SK-N-SH treated with all-trans-retinoic acid at 6 μM for 48 hours (cell line): ENCODE results near the gene UBXN1.

Source experiments
- ATAC-seq: fragments of 200-7000 bp; cut with Tn5 transposase; 3 replicates; pipeline ENCODE4 v1.9.1; 2020; ENCODE audit warnings: mild to moderate bottlenecking, moderate library complexity
- ARNTL ChIP-seq: fragments of 450-650 bp; formaldehyde crosslinking; IDR thresholded peaks from 2 replicates; pipeline ENCODE4 v1.5.0; 2020; ENCODE audit warnings: low read depth, mild to moderate bottlenecking, moderate library complexity, borderline replicate concordance
- BACH2 ChIP-seq: fragments of 250-450 bp; sonication (Bioruptor Pico); IDR thresholded peaks from 2 replicates; pipeline ENCODE4 v1.9.0; 2021; ENCODE audit warnings: mild to moderate bottlenecking, borderline replicate concordance
- CREB5 ChIP-seq: fragments of 250-450 bp; sonication (Bioruptor Pico); IDR thresholded peaks from 2 replicates; pipeline ENCODE4 v1.5.1; 2020; ENCODE audit warnings: low read depth, mild to moderate bottlenecking, moderate library complexity
- CSDC2 ChIP-seq: fragments of 250-450 bp; sonication (Bioruptor Pico); IDR thresholded peaks from 2 replicates; pipeline ENCODE4 v1.5.0; 2020; ENCODE audit warnings: mild to moderate bottlenecking, moderate library complexity
- ESRRG ChIP-seq: fragments of 250-450 bp; sonication (Bioruptor Pico); IDR thresholded peaks from 2 replicates; pipeline ENCODE4 v1.6.1; 2021; ENCODE audit warnings: mild to moderate bottlenecking
- GLIS3 ChIP-seq: fragments of 250-450 bp; sonication (Bioruptor Pico); IDR thresholded peaks from 2 replicates; pipeline ENCODE4 v1.5.0; 2020; ENCODE audit warnings: mild to moderate bottlenecking, moderate library complexity
- ISL1 ChIP-seq: fragments of 250-450 bp; sonication (Bioruptor Pico); IDR thresholded peaks from 2 replicates; pipeline ENCODE4 v2.1.2; 2022; ENCODE audit warnings: mild to moderate bottlenecking, moderate library complexity
- PATZ1 ChIP-seq: fragments of 250-450 bp; sonication (Bioruptor Pico); IDR thresholded peaks from 2 replicates; pipeline ENCODE4 v1.8.0; 2020; ENCODE audit warnings: mild to moderate bottlenecking, moderate library complexity, borderline replicate concordance
- POU6F1 ChIP-seq: fragments of 250-450 bp; sonication (Bioruptor Pico); IDR thresholded peaks from 2 replicates; pipeline ENCODE4 v1.8.0; 2021; ENCODE audit warnings: low read depth, mild to moderate bottlenecking, moderate library complexity, borderline replicate concordance
- RARB ChIP-seq: fragments of 250-450 bp; sonication (Bioruptor Pico); IDR thresholded peaks from 2 replicates; pipeline ENCODE4 v1.8.0; 2021; ENCODE audit warnings: mild to moderate bottlenecking, moderate library complexity
- SNAI2 ChIP-seq: fragments of 250-450 bp; sonication (Bioruptor Pico); IDR thresholded peaks from 2 replicates; pipeline ENCODE4 v1.5.0; 2020; ENCODE audit warnings: mild to moderate bottlenecking, moderate library complexity
- TCF4 ChIP-seq: fragments of 250-450 bp; sonication (Bioruptor Pico); IDR thresholded peaks from 2 replicates; pipeline ENCODE4 v1.8.0; 2021; ENCODE audit warnings: mild to moderate bottlenecking, moderate library complexity, borderline replicate concordance
- TOX ChIP-seq: fragments of 250-450 bp; sonication (Bioruptor Pico); IDR thresholded peaks from 2 replicates; pipeline ENCODE4 v1.8.0; 2021; ENCODE audit warnings: mild to moderate bottlenecking, moderate library complexity, borderline replicate concordance
- TSHZ2 ChIP-seq: fragments of 250-450 bp; sonication (Bioruptor Pico); IDR thresholded peaks from 2 replicates; pipeline ENCODE4 v1.5.0; 2020; ENCODE audit warnings: mild to moderate bottlenecking, moderate library complexity
- ZC3H10 ChIP-seq: fragments of 250-450 bp; sonication (Bioruptor Pico); IDR thresholded peaks from 2 replicates; pipeline ENCODE4 v1.5.1; 2021; ENCODE audit warnings: mild to moderate bottlenecking, moderate library complexity
- ZFP3 ChIP-seq: fragments of 250-450 bp; sonication (Bioruptor Pico); IDR thresholded peaks from 2 replicates; pipeline ENCODE4 v1.5.0; 2020; ENCODE audit warnings: mild to moderate bottlenecking, moderate library complexity
- ZFP30 ChIP-seq: fragments of 450-650 bp; formaldehyde crosslinking; IDR thresholded peaks from 2 replicates; pipeline ENCODE4 v1.5.0; 2022; ENCODE audit warnings: mild to moderate bottlenecking, moderate library complexity
- ZNF565 ChIP-seq: fragments of 450-650 bp; formaldehyde crosslinking; conservative IDR thresholded peaks from 2 replicates; pipeline ENCODE4 v1.5.0; 2020; ENCODE audit warnings: low read depth, mild to moderate bottlenecking, moderate library complexity
- ZNF70 ChIP-seq: fragments of 450-650 bp; formaldehyde crosslinking; IDR thresholded peaks from 2 replicates; pipeline ENCODE4 v1.5.0; 2020; ENCODE audit warnings: mild to moderate bottlenecking, moderate library complexity
- ZNF8 ChIP-seq: fragments of 450-650 bp; formaldehyde crosslinking; IDR thresholded peaks from 2 replicates; pipeline ENCODE4 v1.5.0; 2020; ENCODE audit warnings: mild to moderate bottlenecking, moderate library complexity

UBXN1 gene

GRCh38 chr11:62715150-62716130, 36.6 kb upstream of the UBXN1 start:
- no peak for ATAC-seq
- TF ChIP-seq GLIS3 (no peak), SNAI2 (no peak), ARNTL (CRISPR knock-in tag) (no peak), TSHZ2 (CRISPR knock-in tag) (no peak), CSDC2 (CRISPR knock-in tag) (no peak), TCF4 (CRISPR knock-in tag) (no peak), ZFP3 (no peak), TOX (CRISPR knock-in tag) (no peak), ESRRG (CRISPR knock-in tag) (no peak), ZFP30 (no peak)

GRCh38 chr11:62713343-62713742, 34.5 kb upstream of the UBXN1 start:
- TF ChIP-seq ZNF8 (CRISPR knock-in tag) (no peak), ZFP3 (no peak), ISL1 (no peak), ARNTL (CRISPR knock-in tag) (no peak), SNAI2 (no peak), TOX (CRISPR knock-in tag) (no peak), BACH2 (CRISPR knock-in tag) (no peak), TSHZ2 (CRISPR knock-in tag) (no peak), RARB (CRISPR knock-in tag) (no peak), GLIS3 (no peak), POU6F1 (CRISPR knock-in tag) (no peak), ZNF565 (CRISPR knock-in tag) (no peak), PATZ1 (CRISPR knock-in tag) (no peak), CSDC2 (CRISPR knock-in tag) (no peak), ZFP30 (no peak), ESRRG (CRISPR knock-in tag) (no peak), ZNF70 (no peak), ZC3H10 (CRISPR knock-in tag) (no peak), CREB5 (CRISPR knock-in tag) (no peak)
- ATAC-seq = no peak
